ENCODE data around the gene SLC25A51. TPM values are rescaled to one million over a fixed set of nuclear protein-coding genes. Genes with fewer than 3 reads are reported as not detected.

Gene SLC25A51
- total RNA-seq, 1 experiment from 2014 or later, result 23.4 TPM

DNA sequence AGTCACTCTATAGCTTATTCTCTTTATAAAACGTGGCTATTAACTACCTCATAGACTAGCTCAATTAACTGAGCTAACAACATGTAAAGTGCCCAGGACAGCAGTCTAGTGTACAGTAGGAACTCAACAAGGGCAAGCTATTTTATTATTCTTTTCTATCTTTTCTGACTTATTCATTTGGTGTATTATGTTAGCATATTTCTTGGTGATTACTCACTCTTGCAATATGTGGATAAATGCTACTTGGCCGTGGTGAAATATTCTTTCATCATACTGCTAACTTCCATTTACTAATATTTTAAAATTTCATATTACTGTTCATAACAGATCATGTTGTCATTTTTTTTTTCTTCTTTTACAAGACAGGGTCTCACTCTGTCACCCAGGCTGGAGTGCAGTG, 4.9 kb downstream of the SLC25A51 start:
- Histone ChIP-seq H3K9me3 (ENCODE audit: control insufficient read depth, insufficient read depth, low read depth, low read length) (no peaks in the 10 kb centered on the region), H3K4me3 (ENCODE audit: low read depth in 2 of 2, low read length in 2 of 2) (no peak overlapping the region), H3K4me1 (ENCODE audit: control insufficient read depth, insufficient read depth, low read length) (peaks cover 3% of the 10 kb centered on the region; the same call in 1 of the 2 replicates), H3K27me3 (ENCODE audit: control insufficient read depth, insufficient read depth, low read length) (no peaks in the 10 kb centered on the region), H3K36me3 (ENCODE audit: control insufficient read depth, insufficient read depth, low read length) (peaks cover 7% of the 10 kb centered on the region), H3K27ac (ENCODE audit: low read length) (no peak overlapping the region)
- in situ Hi-C loops (cut with HindIII; ENCODE audit: low pct_unique_long_range_greater_than_20kb, low sequenced_read_pairs), result no loop called here
- no peak for DNase-seq (ENCODE audit: low read depth, low spot score)
- no peak for ATAC-seq
- ChIA-PET POLR2A (interaction anchor here (0.7 kb wide), 1 partner anchor 365 kb away, joined by 8 read pairs; no protein-coding TSS in a partner anchor), CTCF (interaction anchor here (0.5 kb wide), 1 partner anchor 505 kb away, joined by 7 read pairs; no protein-coding TSS in a partner anchor)
- BruUV-seq (replicated peaks), result no TSS peak
- TF ChIP-seq, protein P1, sequence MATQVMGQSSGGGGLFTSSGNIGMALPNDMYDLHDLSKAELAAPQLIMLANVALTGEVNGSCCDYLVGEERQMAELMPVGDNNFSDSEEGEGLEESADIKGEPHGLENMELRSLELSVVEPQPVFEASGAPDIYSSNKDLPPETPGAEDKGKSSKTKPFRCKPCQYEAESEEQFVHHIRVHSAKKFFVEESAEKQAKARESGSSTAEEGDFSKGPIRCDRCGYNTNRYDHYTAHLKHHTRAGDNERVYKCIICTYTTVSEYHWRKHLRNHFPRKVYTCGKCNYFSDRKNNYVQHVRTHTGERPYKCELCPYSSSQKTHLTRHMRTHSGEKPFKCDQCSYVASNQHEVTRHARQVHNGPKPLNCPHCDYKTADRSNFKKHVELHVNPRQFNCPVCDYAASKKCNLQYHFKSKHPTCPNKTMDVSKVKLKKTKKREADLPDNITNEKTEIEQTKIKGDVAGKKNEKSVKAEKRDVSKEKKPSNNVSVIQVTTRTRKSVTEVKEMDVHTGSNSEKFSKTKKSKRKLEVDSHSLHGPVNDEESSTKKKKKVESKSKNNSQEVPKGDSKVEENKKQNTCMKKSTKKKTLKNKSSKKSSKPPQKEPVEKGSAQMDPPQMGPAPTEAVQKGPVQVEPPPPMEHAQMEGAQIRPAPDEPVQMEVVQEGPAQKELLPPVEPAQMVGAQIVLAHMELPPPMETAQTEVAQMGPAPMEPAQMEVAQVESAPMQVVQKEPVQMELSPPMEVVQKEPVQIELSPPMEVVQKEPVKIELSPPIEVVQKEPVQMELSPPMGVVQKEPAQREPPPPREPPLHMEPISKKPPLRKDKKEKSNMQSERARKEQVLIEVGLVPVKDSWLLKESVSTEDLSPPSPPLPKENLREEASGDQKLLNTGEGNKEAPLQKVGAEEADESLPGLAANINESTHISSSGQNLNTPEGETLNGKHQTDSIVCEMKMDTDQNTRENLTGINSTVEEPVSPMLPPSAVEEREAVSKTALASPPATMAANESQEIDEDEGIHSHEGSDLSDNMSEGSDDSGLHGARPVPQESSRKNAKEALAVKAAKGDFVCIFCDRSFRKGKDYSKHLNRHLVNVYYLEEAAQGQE (IDR thresholded peaks at IDR 0.05; ENCODE audit: insufficient read depth in 1 of 2, low read depth in 2 of 2, low read length in 1 of 2), result no peak
- no peak for TF ChIP-seq TCF7L2 (IDR thresholded peaks at IDR 0.05; ENCODE audit: low read depth, low read length)
- TF ChIP-seq, protein P2, sequence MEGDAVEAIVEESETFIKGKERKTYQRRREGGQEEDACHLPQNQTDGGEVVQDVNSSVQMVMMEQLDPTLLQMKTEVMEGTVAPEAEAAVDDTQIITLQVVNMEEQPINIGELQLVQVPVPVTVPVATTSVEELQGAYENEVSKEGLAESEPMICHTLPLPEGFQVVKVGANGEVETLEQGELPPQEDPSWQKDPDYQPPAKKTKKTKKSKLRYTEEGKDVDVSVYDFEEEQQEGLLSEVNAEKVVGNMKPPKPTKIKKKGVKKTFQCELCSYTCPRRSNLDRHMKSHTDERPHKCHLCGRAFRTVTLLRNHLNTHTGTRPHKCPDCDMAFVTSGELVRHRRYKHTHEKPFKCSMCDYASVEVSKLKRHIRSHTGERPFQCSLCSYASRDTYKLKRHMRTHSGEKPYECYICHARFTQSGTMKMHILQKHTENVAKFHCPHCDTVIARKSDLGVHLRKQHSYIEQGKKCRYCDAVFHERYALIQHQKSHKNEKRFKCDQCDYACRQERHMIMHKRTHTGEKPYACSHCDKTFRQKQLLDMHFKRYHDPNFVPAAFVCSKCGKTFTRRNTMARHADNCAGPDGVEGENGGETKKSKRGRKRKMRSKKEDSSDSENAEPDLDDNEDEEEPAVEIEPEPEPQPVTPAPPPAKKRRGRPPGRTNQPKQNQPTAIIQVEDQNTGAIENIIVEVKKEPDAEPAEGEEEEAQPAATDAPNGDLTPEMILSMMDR (IDR thresholded peaks at IDR 0.05), result no peak
- no peak for TF ChIP-seq SIN3A (IDR thresholded peaks at IDR 0.05; ENCODE audit: borderline replicate concordance, insufficient read depth, low read depth, low read length)
- TF ChIP-seq POLR2AphosphoS5 (IDR thresholded peaks at IDR 0.05; ENCODE audit: low read depth, low read length), result no peak
- intact Hi-C loops (cut with micrococcal nuclease; ENCODE audit: unreplicated experiment), result loop anchor here (10.0 kb wide), 1 partner anchor 496 kb away; the partner anchor contains the start of gene ALDH1B1

DNA sequence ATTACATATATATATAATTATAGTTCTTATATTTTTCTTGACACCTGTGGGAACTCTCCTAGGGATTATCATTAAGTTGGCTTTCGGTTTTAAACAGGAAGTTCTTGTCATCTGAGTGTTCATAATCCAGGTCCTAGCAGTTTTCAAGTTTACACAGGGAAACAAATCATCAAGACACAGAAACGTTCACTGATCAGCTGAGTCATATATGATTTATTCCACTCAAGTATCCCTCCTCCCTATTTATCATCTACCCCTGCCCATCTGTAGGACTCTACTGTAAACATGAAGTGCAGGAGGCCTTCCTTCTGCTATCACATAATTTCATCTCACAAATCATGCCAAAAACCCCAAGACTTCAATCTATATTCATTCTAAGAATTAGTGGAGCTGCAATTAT, 6.3 kb downstream of the SLC25A51 start:
- Histone ChIP-seq H3K27ac (ENCODE audit: low read length) (no peak overlapping the region), H3K9me3 (ENCODE audit: control insufficient read depth, insufficient read depth, low read depth, low read length) (no peaks in the 10 kb centered on the region), H3K4me1 (ENCODE audit: control insufficient read depth, insufficient read depth, low read length) (peaks cover 2% of the 10 kb centered on the region; the same call in 1 of the 2 replicates), H3K36me3 (ENCODE audit: control insufficient read depth, insufficient read depth, low read length) (peaks cover 4% of the 10 kb centered on the region; the same call in 1 of the 2 replicates), H3K4me3 (ENCODE audit: low read depth in 2 of 2, low read length in 2 of 2) (no peak overlapping the region), H3K27me3 (ENCODE audit: control insufficient read depth, insufficient read depth, low read length) (no peaks in the 10 kb centered on the region)
- DNase-seq (ENCODE audit: low read depth, low spot score) (no peak), ATAC-seq (no peak)
- intact Hi-C loops (cut with micrococcal nuclease; ENCODE audit: unreplicated experiment), result loop anchor here (10.0 kb wide), 1 partner anchor 497 kb away; the partner anchor contains the start of gene ALDH1B1
- POLR2A ChIA-PET, result no interaction called here
- CTCF ChIA-PET, result no interaction called here
- in situ Hi-C loops (cut with HindIII; ENCODE audit: low pct_unique_long_range_greater_than_20kb, low sequenced_read_pairs), result no loop called here
- no TSS peak for BruUV-seq (replicated peaks)
- TF ChIP-seq, protein P2 (IDR thresholded peaks at IDR 0.05), result no peak
- no peak for TF ChIP-seq POLR2AphosphoS5 (IDR thresholded peaks at IDR 0.05; ENCODE audit: low read depth, low read length)
- no peak for TF ChIP-seq SIN3A (IDR thresholded peaks at IDR 0.05; ENCODE audit: borderline replicate concordance, insufficient read depth, low read depth, low read length)
- TF ChIP-seq, protein P1 (IDR thresholded peaks at IDR 0.05; ENCODE audit: insufficient read depth in 1 of 2, low read depth in 2 of 2, low read length in 1 of 2), result no peak
- no peak for TF ChIP-seq TCF7L2 (IDR thresholded peaks at IDR 0.05; ENCODE audit: low read depth, low read length)
